Progenitor cell of endocrine pancreas (in vitro differentiated cells): ENCODE measurements around the gene ARHGAP19. TPM values are rescaled to one million over a fixed set of nuclear protein-coding genes. Genes with fewer than 3 reads are reported as not detected.
A peak's percentile ranks its signal among the peaks of the same experiment; 100 is the strongest.

ENCODE experiments used
- DNase-seq: peaks from one replicate; pipeline ENCODE4 v3.0.0; 2021; ENCODE audit warnings: low spot score; ENCODE audit not compliant: unreplicated experiment
- H3K27ac Mint-ChIP-seq: 2 replicates; pipeline ENCODE4 v1.8.0; 2021; ENCODE audit warnings: mild to moderate bottlenecking, moderate library complexity, mixed read lengths
- H3K27me3 Mint-ChIP-seq: 2 replicates; pipeline ENCODE4 v1.8.0; 2021; ENCODE audit warnings: mixed read lengths
- H3K36me3 Mint-ChIP-seq: 2 replicates; pipeline ENCODE4 v1.8.0; 2022; ENCODE audit warnings: mixed read lengths; ENCODE audit not compliant: insufficient read depth
- H3K4me1 Mint-ChIP-seq: 2 replicates; pipeline ENCODE4 v1.8.0; 2021; ENCODE audit warnings: low read depth, mixed read lengths
- H3K4me3 Mint-ChIP-seq: 2 replicates; pipeline ENCODE4 v1.8.0; 2021; ENCODE audit warnings: low read depth, mild to moderate bottlenecking, moderate library complexity, mixed read lengths
- H3K9me3 Mint-ChIP-seq: 2 replicates; pipeline ENCODE4 v1.8.0; 2021; ENCODE audit warnings: low read depth, mixed read lengths
- total RNA-seq: library from RNA; stranded (reverse); gene quantifications from 2 replicates; pipeline ENCODE4 v1.2.1, GENCODE V29; 2021
- TF ChIP-seq, protein P1 (sequence below): fragments of 200-600 bp; sonication (generic); IDR thresholded peaks from one replicate; pipeline ENCODE4 v1.5.0; 2021; ENCODE audit warnings: antibody characterized with exemption, mild to moderate bottlenecking; ENCODE audit not compliant: unreplicated experiment

Gene ARHGAP19
- total RNA-seq, 1 donor from 2014 or later: 21.1 TPM

DNA sequence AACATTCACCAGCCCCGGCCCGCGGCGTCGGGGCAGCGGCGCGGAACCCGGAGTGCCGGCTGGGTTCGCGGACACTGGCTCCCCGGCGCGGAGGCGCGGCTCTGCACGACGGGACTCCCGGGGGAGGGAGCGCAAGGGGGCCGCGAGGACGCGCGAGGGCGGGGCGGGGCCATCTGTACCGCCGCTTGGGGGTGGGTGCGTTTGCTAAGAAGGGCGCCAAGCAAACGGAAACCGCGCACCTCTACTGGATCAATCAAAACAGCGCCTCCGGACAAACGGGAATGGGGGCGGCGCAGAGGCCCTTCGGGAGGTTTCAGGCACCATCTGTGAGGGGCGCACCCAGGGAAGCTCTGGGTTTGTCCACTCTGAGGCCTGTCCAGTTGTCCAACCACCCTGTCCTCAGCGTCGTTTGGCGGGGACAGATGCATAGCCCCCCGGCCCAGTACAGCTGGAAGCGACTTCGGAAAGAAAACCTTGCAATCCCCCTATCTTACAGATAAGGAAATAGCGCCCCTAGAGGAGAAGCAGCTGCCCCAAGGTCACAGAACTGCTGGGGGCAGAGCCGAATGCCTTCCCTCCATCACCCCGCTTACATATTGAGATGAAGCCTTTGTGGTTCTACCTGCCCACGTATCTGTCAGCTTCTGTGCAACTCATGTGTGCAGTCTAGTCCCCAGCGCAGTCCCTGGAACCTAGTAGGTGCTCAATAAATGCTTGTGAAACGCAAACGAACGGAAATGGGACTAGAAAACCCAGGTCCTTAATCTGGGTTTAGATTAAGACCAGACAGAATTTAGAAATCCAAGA, 96.0 kb downstream of the ARHGAP19 start:
- H3K4me1 Mint-ChIP-seq: no peaks in the 10 kb centered on the region
- DNase-seq: peak; percentile 44
- H3K27ac Mint-ChIP-seq: no peak overlapping the region
- H3K27me3 Mint-ChIP-seq: peaks cover 53% of the 10 kb centered on the region
- peak overlapping the region; percentile 72 for H3K4me3 Mint-ChIP-seq
- TF ChIP-seq, protein P1, sequence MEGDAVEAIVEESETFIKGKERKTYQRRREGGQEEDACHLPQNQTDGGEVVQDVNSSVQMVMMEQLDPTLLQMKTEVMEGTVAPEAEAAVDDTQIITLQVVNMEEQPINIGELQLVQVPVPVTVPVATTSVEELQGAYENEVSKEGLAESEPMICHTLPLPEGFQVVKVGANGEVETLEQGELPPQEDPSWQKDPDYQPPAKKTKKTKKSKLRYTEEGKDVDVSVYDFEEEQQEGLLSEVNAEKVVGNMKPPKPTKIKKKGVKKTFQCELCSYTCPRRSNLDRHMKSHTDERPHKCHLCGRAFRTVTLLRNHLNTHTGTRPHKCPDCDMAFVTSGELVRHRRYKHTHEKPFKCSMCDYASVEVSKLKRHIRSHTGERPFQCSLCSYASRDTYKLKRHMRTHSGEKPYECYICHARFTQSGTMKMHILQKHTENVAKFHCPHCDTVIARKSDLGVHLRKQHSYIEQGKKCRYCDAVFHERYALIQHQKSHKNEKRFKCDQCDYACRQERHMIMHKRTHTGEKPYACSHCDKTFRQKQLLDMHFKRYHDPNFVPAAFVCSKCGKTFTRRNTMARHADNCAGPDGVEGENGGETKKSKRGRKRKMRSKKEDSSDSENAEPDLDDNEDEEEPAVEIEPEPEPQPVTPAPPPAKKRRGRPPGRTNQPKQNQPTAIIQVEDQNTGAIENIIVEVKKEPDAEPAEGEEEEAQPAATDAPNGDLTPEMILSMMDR: peak; percentile 83
- no peaks in the 10 kb centered on the region for H3K9me3 Mint-ChIP-seq
- no peaks in the 10 kb centered on the region for H3K36me3 Mint-ChIP-seq

DNA sequence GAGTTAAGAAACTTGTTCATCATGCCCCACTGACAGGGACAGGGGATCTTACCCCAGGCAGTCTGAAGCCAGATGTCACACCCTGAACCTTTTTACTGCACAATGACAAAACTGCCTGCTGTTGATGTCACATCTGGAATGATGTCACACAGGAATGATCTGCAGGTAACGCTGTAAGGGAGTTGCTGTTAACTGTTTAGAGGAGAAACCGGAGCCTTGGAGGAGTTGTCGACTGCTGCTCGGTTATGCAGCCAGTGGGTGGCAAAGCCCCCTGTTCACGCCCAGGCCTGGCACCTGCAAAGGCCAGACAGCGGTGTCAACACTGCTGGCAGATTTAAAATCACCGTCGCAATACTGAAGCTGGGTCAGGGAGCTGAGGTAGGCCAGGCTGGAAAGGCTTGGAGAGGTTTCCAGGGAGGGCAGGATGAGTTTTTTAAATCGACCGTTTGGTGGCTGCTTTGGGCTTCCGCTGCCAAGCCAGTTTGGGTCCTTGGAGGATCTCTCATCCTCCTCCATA, 96.7 kb downstream of the ARHGAP19 start:
- TF ChIP-seq, protein P1: no peak
- peak overlapping the region; percentile 72 for H3K4me3 Mint-ChIP-seq
- peaks cover 3% of the 10 kb centered on the region for H3K4me1 Mint-ChIP-seq
- no peak overlapping the region for H3K27ac Mint-ChIP-seq
- peaks cover 51% of the 10 kb centered on the region for H3K27me3 Mint-ChIP-seq
- no peaks in the 10 kb centered on the region for H3K9me3 Mint-ChIP-seq
- no peaks in the 10 kb centered on the region for H3K36me3 Mint-ChIP-seq
- DNase-seq: no peak

DNA sequence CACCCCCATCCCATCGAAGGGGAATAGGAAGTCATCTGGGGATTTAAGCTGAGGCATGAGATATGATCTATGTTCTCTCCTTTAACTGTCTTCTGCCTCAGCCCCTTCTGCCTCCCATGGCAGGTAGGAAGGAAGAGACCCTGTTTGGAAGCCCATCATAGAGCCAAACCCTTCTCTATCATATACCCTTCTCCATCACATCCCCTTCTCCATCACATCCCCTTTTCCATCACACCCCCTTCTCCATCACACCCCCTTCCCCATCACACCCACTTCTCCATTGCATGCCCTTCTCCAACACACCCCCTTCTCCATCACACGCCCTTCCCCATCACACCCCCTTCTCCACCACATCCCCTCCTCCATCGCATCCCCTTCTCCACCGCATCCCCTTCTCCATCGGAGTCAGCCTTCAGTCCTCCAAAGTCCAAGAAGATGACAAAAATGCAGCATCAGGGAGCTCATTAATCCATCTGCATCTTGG, 99.4 kb downstream of the ARHGAP19 start:
- no peak overlapping the region for H3K4me3 Mint-ChIP-seq
- no peak overlapping the region for H3K27ac Mint-ChIP-seq
- H3K4me1 Mint-ChIP-seq: peaks cover 12% of the 10 kb centered on the region
- H3K9me3 Mint-ChIP-seq: no peaks in the 10 kb centered on the region
- H3K27me3 Mint-ChIP-seq: peaks cover 62% of the 10 kb centered on the region
- no peak for DNase-seq
- no peaks in the 10 kb centered on the region for H3K36me3 Mint-ChIP-seq
- TF ChIP-seq, protein P1: no peak

DNA sequence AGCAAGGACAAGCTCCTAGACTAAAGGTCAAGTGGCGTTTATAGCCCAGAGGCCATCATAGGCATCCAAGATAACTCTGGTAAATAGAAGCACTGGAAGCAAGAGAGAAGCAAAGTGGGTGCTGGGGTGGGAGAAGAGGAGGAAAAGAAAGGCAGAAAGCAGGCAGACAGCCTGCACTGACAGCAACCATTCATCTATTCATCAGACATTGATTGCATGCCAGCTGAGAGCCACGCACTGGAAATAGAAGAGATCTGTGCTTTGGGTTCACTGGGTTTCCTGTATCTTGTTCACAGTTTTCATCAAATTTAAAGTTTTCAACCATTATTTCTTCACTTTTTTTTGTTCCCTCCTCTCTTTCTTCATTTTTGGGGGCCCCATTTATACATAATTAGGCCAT, 102.0 kb downstream of the ARHGAP19 start:
- no peaks in the 10 kb centered on the region for H3K9me3 Mint-ChIP-seq
- no peak for DNase-seq
- peaks cover 12% of the 10 kb centered on the region for H3K4me1 Mint-ChIP-seq
- no peak overlapping the region for H3K27ac Mint-ChIP-seq
- no peaks in the 10 kb centered on the region for H3K36me3 Mint-ChIP-seq
- H3K27me3 Mint-ChIP-seq: peaks cover 62% of the 10 kb centered on the region
- TF ChIP-seq, protein P1: no peak
- no peak overlapping the region for H3K4me3 Mint-ChIP-seq

DNA sequence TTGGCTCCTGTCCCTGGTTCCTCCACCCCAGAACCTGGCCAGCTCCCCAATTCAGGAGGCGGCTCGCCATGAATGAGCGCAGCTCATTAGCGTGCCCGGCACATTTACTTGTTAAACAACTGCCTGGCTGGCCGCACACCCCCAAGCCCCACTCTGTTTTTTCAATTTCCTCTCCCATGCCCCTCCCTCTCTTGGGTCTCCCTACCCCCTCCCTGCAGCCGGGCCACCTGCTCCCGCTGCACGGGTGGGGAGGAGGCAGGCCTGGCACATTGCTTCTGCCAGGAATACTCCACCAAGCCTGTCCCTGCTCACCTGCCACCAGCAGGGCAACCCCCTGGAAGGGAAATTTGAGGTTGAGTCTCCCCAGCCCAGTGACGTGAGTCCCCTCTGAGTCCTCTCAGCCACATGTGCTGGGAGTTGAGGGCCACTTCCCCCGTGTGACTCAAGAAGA, 104.2 kb downstream of the ARHGAP19 start:
- Mint-ChIP-seq H3K4me1 (peaks cover 23% of the 10 kb centered on the region), H3K4me3 (no peak overlapping the region), H3K27me3 (peaks cover 72% of the 10 kb centered on the region), H3K36me3 (no peaks in the 10 kb centered on the region), H3K9me3 (no peaks in the 10 kb centered on the region), H3K27ac (no peak overlapping the region)
- DNase-seq: no peak
- TF ChIP-seq, protein P1: no peak
